Measurements from ENCODE around the gene PPP1R36.
"Not testable (repeated sequence)": the region's sequence is repeated elsewhere in the genome, so short reads cannot be mapped to it uniquely, and the experiment has no call there.

PPP1R36 gene

GRCh38 chr14:64617872-64618408, 68.2 kb downstream of the PPP1R36 start:
- DNase-seq: not testable (repeated sequence)

GRCh38 chr14:64620910-64621309, 71.1 kb downstream of the PPP1R36 start:
- no peak for DNase-seq

- DNase-seq: peak; percentile 51
Observed at GRCh38 chr14:64623554-64624165, 73.9 kb downstream of the PPP1R36 start.

GRCh38 chr14:64625386-64626232, 75.8 kb downstream of the PPP1R36 start:
- DNase-seq: no peak

GRCh38 chr14:64628940-64629408, 79.2 kb downstream of the PPP1R36 start:
- DNase-seq: no peak

GRCh38 chr14:64630778-64631177, 81.0 kb downstream of the PPP1R36 start:
- no peak for DNase-seq

- not testable (repeated sequence) for DNase-seq
Observed at GRCh38 chr14:64631222-64631621, 81.5 kb downstream of the PPP1R36 start.

GRCh38 chr14:64632056-64632455, 82.3 kb downstream of the PPP1R36 start:
- no peak for DNase-seq

- DNase-seq: no peak
Observed at GRCh38 chr14:64634558-64634957, 84.8 kb downstream of the PPP1R36 start.

- DNase-seq: peak; percentile 74
Observed at GRCh38 chr14:64636208-64636979, 86.6 kb downstream of the PPP1R36 start.

GRCh38 chr14:64636980-64637429, 87.2 kb downstream of the PPP1R36 start:
- no peak for DNase-seq

GRCh38 chr14:64637735-64638473, 88.1 kb downstream of the PPP1R36 start:
- DNase-seq: no peak

GRCh38 chr14:64638625-64639024, 88.9 kb downstream of the PPP1R36 start:
- DNase-seq: no peak
